Ovary (tissue), 3 donors: ENCODE data around the gene ABCC2.

Experiments used
- EP300 ChIP-seq: sonication (generic); formaldehyde crosslinking; IDR thresholded peaks from one replicate; pipeline ENCODE4 v1.6.1; 2017; ENCODE audit warnings: antibody characterized with exemption
- POLR2A ChIP-seq: fragments of 450-650 bp; IDR thresholded peaks from one replicate; pipeline ENCODE4 v1.6.1; 2017; ENCODE audit warnings: antibody characterized with exemption, mild to moderate bottlenecking, moderate library complexity
- TF ChIP-seq, protein P1 (sequence below), 3 donors: fragments of 450-650 bp in 2 of 3; fragments of 200-600 bp in 1 of 3; IDR thresholded peaks; one replicate each; pipeline versions ENCODE4 v1.5.1 to v1.8.0; 2016 to 2022; ENCODE audit warnings: antibody characterized with exemption in 3 of 3, mild to moderate bottlenecking in 1 of 3
- donor health status: DM: no; HTN: no; CAD: no.

DNA sequence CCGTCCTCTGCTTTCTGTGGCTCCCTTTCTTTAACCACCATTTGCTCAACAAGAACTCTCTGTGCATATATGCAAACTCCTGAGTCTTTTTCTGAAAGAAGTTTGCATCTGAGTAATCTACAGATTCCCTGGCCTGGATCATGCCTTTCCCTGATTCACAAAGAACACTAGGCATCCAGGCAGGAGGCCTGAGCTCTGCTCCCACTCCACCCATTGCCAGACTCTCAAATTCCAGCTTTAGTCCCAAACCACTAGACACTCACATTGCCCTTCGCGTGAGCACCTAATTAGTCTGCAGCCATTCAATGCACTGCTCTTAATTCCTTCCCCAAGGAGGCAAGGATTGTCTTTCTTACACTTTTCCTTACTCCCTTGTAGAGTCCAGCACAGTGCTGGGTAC lies 60.9 kb downstream of the ABCC2 start:
- TF ChIP-seq, protein P1, sequence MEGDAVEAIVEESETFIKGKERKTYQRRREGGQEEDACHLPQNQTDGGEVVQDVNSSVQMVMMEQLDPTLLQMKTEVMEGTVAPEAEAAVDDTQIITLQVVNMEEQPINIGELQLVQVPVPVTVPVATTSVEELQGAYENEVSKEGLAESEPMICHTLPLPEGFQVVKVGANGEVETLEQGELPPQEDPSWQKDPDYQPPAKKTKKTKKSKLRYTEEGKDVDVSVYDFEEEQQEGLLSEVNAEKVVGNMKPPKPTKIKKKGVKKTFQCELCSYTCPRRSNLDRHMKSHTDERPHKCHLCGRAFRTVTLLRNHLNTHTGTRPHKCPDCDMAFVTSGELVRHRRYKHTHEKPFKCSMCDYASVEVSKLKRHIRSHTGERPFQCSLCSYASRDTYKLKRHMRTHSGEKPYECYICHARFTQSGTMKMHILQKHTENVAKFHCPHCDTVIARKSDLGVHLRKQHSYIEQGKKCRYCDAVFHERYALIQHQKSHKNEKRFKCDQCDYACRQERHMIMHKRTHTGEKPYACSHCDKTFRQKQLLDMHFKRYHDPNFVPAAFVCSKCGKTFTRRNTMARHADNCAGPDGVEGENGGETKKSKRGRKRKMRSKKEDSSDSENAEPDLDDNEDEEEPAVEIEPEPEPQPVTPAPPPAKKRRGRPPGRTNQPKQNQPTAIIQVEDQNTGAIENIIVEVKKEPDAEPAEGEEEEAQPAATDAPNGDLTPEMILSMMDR (IDR thresholded peaks at IDR 0.05), result no peak
- TF ChIP-seq POLR2A (no peak), EP300 (no peak)
